Measurements from ENCODE around the gene TMEM178B. TPM values are rescaled to one million over a fixed set of nuclear protein-coding genes. Genes with fewer than 3 reads are reported as not detected.

The TMEM178B gene
- total and polyA plus RNA-seq, 9 donors, result 0.10 to 1.6 (median 0.30) TPM

DNA sequence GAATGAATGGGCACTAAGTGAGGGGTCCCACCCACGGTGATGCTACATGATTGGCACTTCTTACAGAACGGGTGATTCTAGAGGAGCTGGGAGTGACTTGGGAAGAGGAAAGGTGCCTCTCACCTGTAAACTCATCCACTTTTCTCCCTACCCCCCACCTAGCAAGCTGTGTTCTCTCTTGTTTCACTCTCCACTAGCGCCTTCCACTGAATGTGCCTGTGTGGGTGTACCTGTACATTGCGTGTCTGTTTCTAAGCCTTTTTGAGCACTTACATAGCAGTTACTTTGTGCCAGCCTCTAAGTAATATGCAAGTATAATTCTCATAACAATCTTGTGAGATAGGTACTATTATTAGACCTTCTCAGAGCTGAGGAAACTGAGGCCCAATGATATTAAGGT, 343.6 kb downstream of the TMEM178B start:
- Histone ChIP-seq H3K36me3 (no peaks in the 10 kb centered on the region), H3K4me3 (no peak overlapping the region), H3K9me3 (no peaks in the 10 kb centered on the region), H3K4me1 (ENCODE audit: insufficient read depth) (no peaks in the 10 kb centered on the region), H3K27me3 (no peaks in the 10 kb centered on the region), H3K27ac (no peak overlapping the region)
- intact Hi-C loops (cut with DNase I), result no loop called here
- TF ChIP-seq POLR2A (IDR thresholded peaks at IDR 0.05) (no peak), EP300 (IDR thresholded peaks at IDR 0.05) (no peak)
- TF ChIP-seq, protein P1, sequence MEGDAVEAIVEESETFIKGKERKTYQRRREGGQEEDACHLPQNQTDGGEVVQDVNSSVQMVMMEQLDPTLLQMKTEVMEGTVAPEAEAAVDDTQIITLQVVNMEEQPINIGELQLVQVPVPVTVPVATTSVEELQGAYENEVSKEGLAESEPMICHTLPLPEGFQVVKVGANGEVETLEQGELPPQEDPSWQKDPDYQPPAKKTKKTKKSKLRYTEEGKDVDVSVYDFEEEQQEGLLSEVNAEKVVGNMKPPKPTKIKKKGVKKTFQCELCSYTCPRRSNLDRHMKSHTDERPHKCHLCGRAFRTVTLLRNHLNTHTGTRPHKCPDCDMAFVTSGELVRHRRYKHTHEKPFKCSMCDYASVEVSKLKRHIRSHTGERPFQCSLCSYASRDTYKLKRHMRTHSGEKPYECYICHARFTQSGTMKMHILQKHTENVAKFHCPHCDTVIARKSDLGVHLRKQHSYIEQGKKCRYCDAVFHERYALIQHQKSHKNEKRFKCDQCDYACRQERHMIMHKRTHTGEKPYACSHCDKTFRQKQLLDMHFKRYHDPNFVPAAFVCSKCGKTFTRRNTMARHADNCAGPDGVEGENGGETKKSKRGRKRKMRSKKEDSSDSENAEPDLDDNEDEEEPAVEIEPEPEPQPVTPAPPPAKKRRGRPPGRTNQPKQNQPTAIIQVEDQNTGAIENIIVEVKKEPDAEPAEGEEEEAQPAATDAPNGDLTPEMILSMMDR (IDR thresholded peaks at IDR 0.05), result no peak
- DNase-seq, result no peak
- WGBS, 3 donors, result 86 to 93% (median 90%) methylated on average over 4 of the region's 4 CpGs

DNA sequence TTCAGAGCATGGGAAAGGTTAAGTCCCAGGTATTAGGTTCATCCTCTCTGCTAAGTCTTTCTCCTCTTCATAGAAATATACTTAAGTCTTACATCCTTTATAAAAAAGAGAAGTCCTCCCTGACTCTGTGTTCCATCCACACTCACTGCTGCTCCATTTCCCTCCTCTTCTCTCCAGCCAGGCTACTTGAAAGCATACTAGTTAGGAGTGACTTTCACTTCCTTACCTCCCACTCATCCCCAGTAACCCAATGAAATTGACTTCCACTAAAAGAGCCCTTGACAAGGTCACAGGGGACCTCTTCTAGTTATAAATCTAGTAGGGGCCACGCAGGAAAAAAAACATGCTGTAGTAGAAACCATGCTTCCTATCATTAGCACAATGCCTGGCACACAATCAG, 344.2 kb downstream of the TMEM178B start:
- intact Hi-C loops (cut with DNase I), result no loop called here
- Histone ChIP-seq H3K27ac (no peak overlapping the region), H3K4me1 (ENCODE audit: insufficient read depth) (no peaks in the 10 kb centered on the region), H3K9me3 (no peaks in the 10 kb centered on the region), H3K36me3 (no peaks in the 10 kb centered on the region), H3K4me3 (no peak overlapping the region), H3K27me3 (no peaks in the 10 kb centered on the region)
- no peak for DNase-seq
- WGBS, 3 donors, result 33 to 36% (median 33%) methylated on average over 1 of the region's 1 CpG
- TF ChIP-seq POLR2A (IDR thresholded peaks at IDR 0.05), result no peak
- TF ChIP-seq EP300 (IDR thresholded peaks at IDR 0.05), result no peak
- TF ChIP-seq, protein P1 (IDR thresholded peaks at IDR 0.05), result no peak

DNA sequence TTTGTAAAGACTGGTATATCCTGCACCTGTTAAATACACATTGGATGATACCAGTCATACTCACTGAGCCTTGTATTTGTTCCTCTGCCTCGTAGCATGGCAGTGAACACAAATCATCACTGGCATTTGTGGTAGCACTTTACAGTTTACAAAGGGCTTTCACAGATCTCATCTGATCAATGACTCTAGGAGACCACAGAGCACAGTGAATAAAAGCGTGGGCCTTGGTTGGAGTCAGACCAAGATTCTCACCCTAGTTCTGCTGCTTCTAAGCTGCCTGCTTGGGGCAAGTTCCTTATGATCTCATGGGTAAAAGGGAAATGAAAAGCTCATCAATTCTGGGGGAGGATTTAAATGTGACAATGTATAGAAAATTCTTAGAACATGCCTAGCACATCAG, 347.4 kb downstream of the TMEM178B start:
- H3K36me3 ChIP-seq, result no peaks in the 10 kb centered on the region
- H3K27ac ChIP-seq, result no peak overlapping the region
- WGBS, 3 donors, result 66 to 75% (median 75%) methylated on average over 2 of the region's 2 CpGs
- DNase-seq, result no peak
- intact Hi-C loops (cut with DNase I), result no loop called here
- no peak for TF ChIP-seq POLR2A (IDR thresholded peaks at IDR 0.05)
- no peak for TF ChIP-seq EP300 (IDR thresholded peaks at IDR 0.05)
- TF ChIP-seq, protein P1 (IDR thresholded peaks at IDR 0.05), result no peak
- no peaks in the 10 kb centered on the region for H3K9me3 ChIP-seq
- H3K4me1 ChIP-seq (ENCODE audit: insufficient read depth), result no peaks in the 10 kb centered on the region
- no peak overlapping the region for H3K4me3 ChIP-seq
- no peaks in the 10 kb centered on the region for H3K27me3 ChIP-seq

DNA sequence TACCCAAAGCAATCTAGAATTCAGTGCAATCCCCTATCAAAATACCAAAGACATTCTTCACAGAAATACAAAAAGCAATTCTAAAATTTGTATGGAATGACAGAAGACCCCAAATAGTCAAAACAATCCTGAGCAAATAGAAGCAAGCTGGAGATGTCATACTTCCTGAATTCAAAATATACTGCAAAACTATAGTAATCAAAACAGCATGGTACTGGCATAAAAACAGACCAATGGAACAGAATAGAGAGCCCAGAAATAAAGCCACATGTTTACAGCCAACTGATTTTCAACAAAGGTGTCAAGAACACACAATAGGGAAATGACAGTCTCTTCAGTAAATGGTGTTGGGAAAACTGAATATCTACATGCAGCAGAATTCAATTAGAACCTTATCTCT, 353.3 kb downstream of the TMEM178B start:
- TF ChIP-seq POLR2A (IDR thresholded peaks at IDR 0.05) (no peak), EP300 (IDR thresholded peaks at IDR 0.05) (no peak)
- TF ChIP-seq, protein P1 (IDR thresholded peaks at IDR 0.05), result no peak
- H3K9me3 ChIP-seq, result no peaks in the 10 kb centered on the region
- H3K4me1 ChIP-seq (ENCODE audit: insufficient read depth), result no peaks in the 10 kb centered on the region
- DNase-seq, result no peak
- H3K27me3 ChIP-seq, result no peaks in the 10 kb centered on the region
- no peak overlapping the region for H3K27ac ChIP-seq
- H3K4me3 ChIP-seq, result no peak overlapping the region
- no peaks in the 10 kb centered on the region for H3K36me3 ChIP-seq
- intact Hi-C loops (cut with DNase I), result no loop called here

All from ovary (tissue), 9 donors.